ENCODE data around the gene RNF151.
"Not testable (repeated sequence)": the region's sequence is repeated elsewhere in the genome, so short reads cannot be mapped to it uniquely, and the experiment has no call there.

The RNF151 gene, protein sequence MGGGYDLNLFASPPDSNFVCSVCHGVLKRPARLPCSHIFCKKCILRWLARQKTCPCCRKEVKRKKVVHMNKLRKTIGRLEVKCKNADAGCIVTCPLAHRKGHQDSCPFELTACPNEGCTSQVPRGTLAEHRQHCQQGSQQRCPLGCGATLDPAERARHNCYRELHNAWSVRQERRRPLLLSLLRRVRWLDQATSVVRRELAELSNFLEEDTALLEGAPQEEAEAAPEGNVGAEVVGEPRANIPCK

GRCh38 chr16:1966460-1966859 lies at the start of gene RNF151:
Gene RNF151 (plus strand): TSS chr16:1966856. CDS start chr16:1966882, 26 bp downstream.
- no peak for DNase-seq (ENCODE audit: low read depth, low spot score)

- no peak for DNase-seq (ENCODE audit: low read depth, low spot score)
These were observed 49.5 kb upstream of the RNF151 start for GRCh38 chr16:1917056-1917664.

DNA sequence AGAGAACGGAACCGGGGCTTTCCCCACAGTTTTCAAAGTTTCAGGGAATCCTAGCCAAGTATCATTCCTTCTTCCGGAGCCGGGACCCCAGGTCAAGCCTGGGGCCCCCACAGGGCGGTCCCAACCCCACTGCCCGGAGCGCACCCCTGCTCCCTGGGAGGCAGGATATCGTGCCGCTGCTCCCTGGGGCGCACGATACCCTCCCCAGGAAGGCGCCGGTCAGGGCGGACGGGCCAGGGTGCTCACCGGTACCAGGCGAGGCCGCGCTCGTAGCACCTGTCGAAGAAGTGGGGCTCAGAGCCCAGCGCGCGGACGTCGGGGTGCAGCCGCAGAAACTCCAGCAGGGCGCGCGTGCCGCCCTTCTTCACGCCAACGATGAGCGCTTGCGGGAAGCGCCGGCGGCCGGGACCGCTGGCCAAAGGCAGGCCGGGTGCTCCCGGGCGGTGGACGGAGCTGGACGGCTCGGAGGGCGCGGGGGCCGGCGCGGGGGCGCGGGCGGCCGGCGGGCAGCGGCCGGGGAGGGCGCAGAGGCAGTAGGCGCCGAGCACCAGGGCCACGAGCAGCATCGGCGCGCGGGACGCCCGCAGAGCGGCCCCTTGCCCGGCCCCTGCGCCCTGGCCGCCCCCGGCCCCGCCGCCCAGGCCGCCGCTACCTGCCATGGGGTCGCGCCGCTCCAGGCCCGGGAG lies 48.8 kb upstream of the RNF151 start:
- DNase-seq (ENCODE audit: low read depth, low spot score), result no peak

DNA sequence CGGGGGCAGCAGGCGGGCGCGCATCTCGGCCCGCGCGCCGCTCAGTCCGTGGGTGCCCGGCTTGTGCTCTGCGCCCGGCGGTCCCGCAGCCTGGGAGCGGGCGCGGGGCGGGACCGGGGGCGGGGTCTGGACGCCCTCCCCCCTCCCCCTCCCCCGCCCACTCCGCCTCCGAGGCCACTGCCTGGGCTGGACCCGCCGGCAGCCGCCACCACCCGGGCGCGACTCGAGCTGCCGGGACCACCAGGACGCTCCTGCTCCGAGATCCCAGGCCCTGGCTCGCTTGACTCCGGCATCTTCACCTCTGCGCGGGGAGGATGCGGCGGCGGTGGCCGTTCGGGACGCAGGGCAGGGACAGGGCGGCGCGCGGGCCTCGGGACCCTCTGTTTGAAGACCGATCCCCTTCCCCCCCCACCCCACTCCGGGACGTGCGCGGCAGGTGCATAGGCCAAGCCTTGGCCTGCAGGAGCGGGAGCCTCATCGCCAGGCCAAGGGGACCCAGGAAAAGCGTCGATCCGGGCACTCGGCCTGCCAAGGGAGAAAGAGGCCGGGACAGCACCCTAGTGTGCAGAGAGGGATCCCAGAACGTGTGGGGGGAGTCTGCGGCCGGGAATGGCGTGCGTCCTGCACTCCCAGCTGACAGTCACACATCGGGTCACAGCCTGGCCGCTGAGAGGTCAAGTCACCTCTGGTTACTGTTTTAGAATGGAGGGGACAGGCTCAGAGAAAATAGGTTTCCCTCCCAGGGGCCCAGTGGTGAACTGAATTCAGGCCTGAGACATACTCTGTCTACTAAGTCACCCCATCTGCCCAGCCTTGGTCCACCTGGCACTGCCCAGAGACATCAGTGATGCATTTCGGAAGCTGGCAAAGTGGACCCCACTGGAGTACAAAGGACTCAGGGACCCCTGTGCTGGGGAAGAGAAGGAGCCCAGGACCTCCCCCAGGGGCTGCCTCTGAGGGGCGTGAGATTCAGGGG lies 48.0 kb upstream of the RNF151 start, which contains the start of gene HS3ST6:
HS3ST6 (minus strand) TSS at position 65 of the 976 bp plus-strand sequence. CDS start 92 bp downstream, outside the sequence.
- DNase-seq (ENCODE audit: low read depth, low spot score), result no peak

- DNase-seq (ENCODE audit: low read depth, low spot score), result no peak
These were observed 47.2 kb upstream of the RNF151 start for GRCh38 chr16:1919327-1919998.

DNA sequence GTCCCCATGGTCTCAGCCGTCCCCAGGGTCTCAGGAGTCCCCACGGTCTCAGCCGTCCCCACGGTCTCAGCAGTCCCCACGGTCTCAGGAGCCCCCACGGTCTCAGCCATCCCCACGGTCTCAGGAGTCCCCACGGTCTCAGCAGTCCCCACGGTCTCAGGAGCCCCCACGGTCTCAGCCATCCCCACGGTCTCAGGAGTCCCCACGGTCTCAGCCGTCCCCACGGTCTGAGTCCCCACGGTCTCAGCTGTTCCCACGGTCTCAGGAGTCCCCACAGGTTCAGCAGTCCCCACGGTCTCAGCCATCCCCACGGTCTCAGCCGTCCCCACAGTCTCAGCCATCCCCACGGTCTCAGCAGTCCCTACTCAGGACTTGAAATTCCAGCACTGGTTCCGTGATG lies 46.5 kb upstream of the RNF151 start:
- not testable (repeated sequence) for DNase-seq (ENCODE audit: low read depth, low spot score)

DNA sequence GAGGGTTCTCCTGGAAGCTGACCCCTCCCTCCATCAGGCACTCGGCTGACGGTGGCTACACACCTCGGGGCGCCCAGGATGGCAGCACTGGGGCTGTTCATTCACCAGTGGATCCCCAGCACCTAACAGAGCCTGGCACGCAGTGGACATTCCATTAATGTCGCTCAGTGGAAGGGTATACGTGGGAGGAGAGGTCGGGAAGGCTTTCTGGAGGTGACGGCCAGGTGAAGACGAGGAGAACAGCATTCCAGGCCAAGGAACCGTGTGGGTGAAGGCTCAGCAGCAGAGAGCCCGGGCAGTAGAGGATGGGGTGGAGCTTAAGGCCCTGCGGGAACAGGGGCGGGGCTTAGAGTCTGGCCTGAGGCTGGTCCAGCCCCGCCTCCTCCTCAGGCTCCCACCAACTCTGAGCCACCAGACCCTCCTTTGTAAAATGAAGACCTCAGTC lies 45.9 kb upstream of the RNF151 start:
- DNase-seq (ENCODE audit: low read depth, low spot score), result no peak

DNA sequence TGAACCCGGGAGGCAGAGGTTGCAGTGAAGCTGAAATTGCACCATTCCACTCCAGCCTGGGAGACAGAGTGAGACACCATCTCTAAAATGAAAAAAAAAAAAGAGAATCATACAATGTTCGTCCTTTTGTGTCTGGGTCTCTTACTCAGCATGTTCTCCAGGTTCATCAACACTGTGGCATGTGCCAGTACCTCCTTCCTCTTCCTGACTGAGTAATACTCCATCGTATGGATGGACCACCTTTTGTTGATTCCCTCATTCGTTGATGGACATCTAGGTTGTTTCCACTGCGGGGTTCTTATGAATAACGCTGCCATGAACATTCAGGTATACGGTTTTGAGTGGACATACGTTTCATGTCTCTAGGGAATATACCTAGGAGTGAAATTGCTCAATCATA lies 44.3 kb upstream of the RNF151 start:
- DNase-seq (ENCODE audit: low read depth, low spot score), result no peak

DNA sequence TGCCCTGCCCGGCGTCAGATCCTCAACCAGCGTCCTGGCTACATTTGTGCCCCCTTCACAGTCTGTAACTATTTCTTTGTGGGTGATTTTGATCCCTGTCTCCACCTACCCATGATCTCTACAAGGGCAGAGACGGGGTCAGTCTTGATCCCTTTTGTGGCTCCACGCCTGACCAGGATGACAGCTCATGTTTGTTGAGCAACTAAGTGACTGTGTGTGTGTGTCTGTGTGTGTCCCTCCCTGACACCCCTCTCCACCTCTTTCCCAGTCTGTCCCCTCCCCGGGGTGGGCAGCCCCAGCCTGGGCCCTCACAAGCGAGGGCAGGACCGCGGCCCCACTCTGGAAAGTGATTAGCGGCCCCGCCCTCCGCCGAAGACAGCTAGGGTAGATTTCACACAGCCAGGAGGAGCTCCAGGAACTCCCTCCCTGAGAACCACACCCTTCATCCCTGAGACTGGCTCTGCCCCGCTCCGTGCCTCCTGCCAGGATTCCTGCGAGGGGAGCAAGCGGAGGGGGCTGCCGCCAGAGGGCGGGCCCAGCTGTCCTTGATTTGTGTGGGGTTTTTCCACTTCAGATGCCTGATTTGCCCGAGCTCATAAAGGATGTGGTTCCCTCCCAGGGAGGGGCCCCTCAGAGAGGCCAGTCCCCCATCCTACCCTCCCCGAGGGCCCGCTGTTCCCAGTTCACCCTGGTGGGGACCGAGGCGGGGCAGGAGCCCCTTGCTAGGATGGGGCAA lies 43.2 kb upstream of the RNF151 start:
- no peak for DNase-seq (ENCODE audit: low read depth, low spot score)

GRCh38 chr16:1924095-1924494 lies 42.6 kb upstream of the RNF151 start:
- DNase-seq (ENCODE audit: low read depth, low spot score), result no peak

GRCh38 chr16:1926271-1926670 lies 40.4 kb upstream of the RNF151 start:
- DNase-seq (ENCODE audit: low read depth, low spot score), result no peak

GRCh38 chr16:1929105-1929504 lies 37.6 kb upstream of the RNF151 start:
- no peak for DNase-seq (ENCODE audit: low read depth, low spot score)

DNA sequence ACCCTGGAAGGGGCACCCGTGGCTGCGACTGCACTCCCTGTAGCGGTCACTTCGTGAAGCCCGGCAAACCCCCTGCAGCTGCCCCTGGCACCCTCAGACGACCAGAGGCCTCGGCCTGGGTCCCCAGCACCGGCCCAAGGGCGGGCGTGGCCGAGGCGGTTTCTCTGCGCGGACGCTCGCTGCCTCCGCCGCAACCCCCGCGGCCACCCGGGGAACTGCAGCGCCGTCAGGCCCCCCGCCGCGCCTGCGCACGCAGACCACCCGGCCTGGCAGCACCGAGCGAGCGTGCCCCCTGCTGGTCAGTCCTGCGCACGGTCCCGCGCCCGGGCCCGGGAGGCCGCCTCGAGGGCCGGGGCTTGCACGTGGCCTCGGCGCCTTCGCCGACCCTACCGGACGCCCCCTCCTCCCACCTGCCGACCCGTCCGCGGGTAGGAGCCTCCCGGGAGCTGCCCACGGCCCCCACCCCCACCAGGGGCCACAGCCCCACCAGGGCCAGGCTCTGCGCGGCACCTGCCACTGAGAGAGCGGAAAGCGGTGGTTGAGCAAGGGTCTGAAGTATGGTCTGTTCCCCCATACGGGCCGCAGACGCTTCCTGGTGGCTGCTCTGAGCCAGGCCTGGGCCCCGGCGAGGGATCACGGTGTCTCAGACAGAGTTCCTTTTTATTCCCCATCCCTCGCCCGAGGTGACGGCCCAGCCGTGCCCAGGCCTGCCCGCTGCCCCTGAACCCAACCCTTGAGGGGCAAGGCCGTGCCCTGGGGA lies 36.9 kb upstream of the RNF151 start:
- peak; percentile 85 for DNase-seq (ENCODE audit: low read depth, low spot score)

DNA sequence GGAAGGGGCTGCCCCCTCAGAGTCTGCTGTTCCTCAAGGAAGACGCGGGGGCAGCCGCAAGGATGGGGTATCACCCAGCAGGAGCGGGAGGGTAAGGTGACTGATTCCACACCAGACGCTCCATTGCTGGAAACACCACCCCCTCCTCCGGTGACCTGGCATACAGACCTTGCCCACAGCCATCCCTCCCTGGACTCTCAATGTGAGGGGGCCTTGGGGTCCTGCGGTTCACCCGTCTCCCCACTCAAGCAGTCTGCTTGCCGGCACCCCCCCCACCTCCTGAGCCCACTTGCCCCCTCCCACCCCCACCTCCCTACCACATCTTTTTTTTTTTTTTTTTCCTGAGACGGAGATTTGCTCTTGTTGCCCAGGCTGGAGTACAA lies 36.3 kb upstream of the RNF151 start:
- DNase-seq (ENCODE audit: low read depth, low spot score), result no peak

GRCh38 chr16:1932050-1933028 lies 34.3 kb upstream of the RNF151 start:
- no peak for DNase-seq (ENCODE audit: low read depth, low spot score)

GRCh38 chr16:1933097-1933661 lies 33.5 kb upstream of the RNF151 start:
- DNase-seq (ENCODE audit: low read depth, low spot score), result no peak

DNA sequence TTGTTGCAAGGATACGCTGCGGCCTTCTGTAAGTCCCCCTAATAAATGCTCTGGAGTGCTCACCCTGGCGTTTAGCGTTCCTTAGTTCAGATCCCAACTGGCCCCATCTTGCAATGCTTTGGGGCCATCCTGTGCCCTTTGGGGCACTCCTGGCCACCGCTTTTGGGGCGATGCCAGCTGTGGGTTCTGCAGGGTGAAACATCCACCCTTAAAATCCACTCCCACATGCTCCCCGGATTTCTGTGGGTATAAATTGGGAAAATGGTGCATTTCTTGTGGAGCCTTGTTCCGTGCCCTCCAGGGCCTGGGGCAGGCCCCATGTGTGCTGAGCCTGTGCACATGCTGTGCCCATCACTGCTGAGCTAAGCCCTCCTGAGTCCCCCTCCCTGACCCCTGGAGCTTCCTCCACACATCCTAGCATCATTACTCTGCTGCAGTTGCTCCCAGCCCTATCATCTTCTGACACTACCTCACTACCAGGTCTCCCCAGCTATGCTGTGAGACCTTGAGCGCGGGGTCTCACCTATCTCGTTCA lies 29.6 kb upstream of the RNF151 start:
- DNase-seq (ENCODE audit: low read depth, low spot score), result no peak

GRCh38 chr16:1938316-1938715 lies 28.3 kb upstream of the RNF151 start:
- DNase-seq (ENCODE audit: low read depth, low spot score), result no peak

All from activated naive CD8-positive, alpha-beta T cell treated with anti-CD3 and anti-CD28 coated beads, Interleukin-2, amount 50 U/mL, for 16 hours (primary cell).